Measurements from ENCODE around the gene C1orf198.

The C1orf198 gene

GRCh38 chr1:230892018-230892491 is 23.7 kb upstream of the C1orf198 start:
- H3K9me3 ChIP-seq (ENCODE audit: insufficient read depth, low read length) = no peaks in the 10 kb centered on the region
- H3K4me3 ChIP-seq (ENCODE audit: insufficient read length, low read depth) = no peak overlapping the region
- H3K4me1 ChIP-seq (ENCODE audit: insufficient read depth, insufficient read length) = peaks cover 4% of the 10 kb centered on the region
- DNase-seq (ENCODE audit: low read depth, low spot score) = no peak
- H3K36me3 ChIP-seq (ENCODE audit: insufficient read depth, insufficient read length, low read length) = no peaks in the 10 kb centered on the region
- TF ChIP-seq ZNF274 (IDR thresholded peaks at IDR 0.05; ENCODE audit: low read depth, low read length) = no peak
- TF ChIP-seq SUZ12 (IDR thresholded peaks at IDR 0.05; ENCODE audit: extremely low read depth, insufficient read depth, insufficient read length) = no peak
- TF ChIP-seq YY1 (IDR thresholded peaks at IDR 0.05; ENCODE audit: insufficient read depth, insufficient read length) = no peak
- no peaks in the 10 kb centered on the region for H3K27me3 ChIP-seq (ENCODE audit: insufficient read depth, insufficient read length)
- no peak overlapping the region for H3K9ac ChIP-seq (ENCODE audit: insufficient read length, low read depth)

- no peak overlapping the region for H3K4me3 ChIP-seq (ENCODE audit: insufficient read length, low read depth)
- H3K9me3 ChIP-seq (ENCODE audit: insufficient read depth, low read length) = no peaks in the 10 kb centered on the region
- H3K4me1 ChIP-seq (ENCODE audit: insufficient read depth, insufficient read length) = peaks cover 4% of the 10 kb centered on the region
- DNase-seq (ENCODE audit: low read depth, low spot score) = peak; percentile 56
- no peaks in the 10 kb centered on the region for H3K36me3 ChIP-seq (ENCODE audit: insufficient read depth, insufficient read length, low read length)
- H3K27me3 ChIP-seq (ENCODE audit: insufficient read depth, insufficient read length) = no peaks in the 10 kb centered on the region
- TF ChIP-seq SUZ12 (IDR thresholded peaks at IDR 0.05; ENCODE audit: extremely low read depth, insufficient read depth, insufficient read length) = no peak
- TF ChIP-seq YY1 (IDR thresholded peaks at IDR 0.05; ENCODE audit: insufficient read depth, insufficient read length) = no peak
- TF ChIP-seq ZNF274 (IDR thresholded peaks at IDR 0.05; ENCODE audit: low read depth, low read length) = no peak
- no peak overlapping the region for H3K9ac ChIP-seq (ENCODE audit: insufficient read length, low read depth)
Measured at GRCh38 chr1:230891413-230891812, 23.1 kb upstream of the C1orf198 start.

- no peak for DNase-seq (ENCODE audit: low read depth, low spot score)
- H3K27me3 ChIP-seq (ENCODE audit: insufficient read depth, insufficient read length) = no peaks in the 10 kb centered on the region
- peaks cover 19% of the 10 kb centered on the region; the same call in 1 of the 2 replicates for H3K9me3 ChIP-seq (ENCODE audit: insufficient read depth, low read length)
- no peaks in the 10 kb centered on the region for H3K4me1 ChIP-seq (ENCODE audit: insufficient read depth, insufficient read length)
- TF ChIP-seq ZNF274 (IDR thresholded peaks at IDR 0.05; ENCODE audit: low read depth, low read length) (no peak), SUZ12 (IDR thresholded peaks at IDR 0.05; ENCODE audit: extremely low read depth, insufficient read depth, insufficient read length) (no peak), YY1 (IDR thresholded peaks at IDR 0.05; ENCODE audit: insufficient read depth, insufficient read length) (no peak)
- H3K4me3 ChIP-seq (ENCODE audit: insufficient read length, low read depth) = no peak overlapping the region
- H3K9ac ChIP-seq (ENCODE audit: insufficient read length, low read depth) = no peak overlapping the region
- H3K36me3 ChIP-seq (ENCODE audit: insufficient read depth, insufficient read length, low read length) = no peaks in the 10 kb centered on the region
Measured at GRCh38 chr1:230884646-230885045, 16.3 kb upstream of the C1orf198 start.

- H3K36me3 ChIP-seq (ENCODE audit: insufficient read depth, insufficient read length, low read length) = no peaks in the 10 kb centered on the region
- no peak overlapping the region for H3K9ac ChIP-seq (ENCODE audit: insufficient read length, low read depth)
- H3K9me3 ChIP-seq (ENCODE audit: insufficient read depth, low read length) = peaks cover 19% of the 10 kb centered on the region; the same call in 1 of the 2 replicates
- H3K27me3 ChIP-seq (ENCODE audit: insufficient read depth, insufficient read length) = no peaks in the 10 kb centered on the region
- no peaks in the 10 kb centered on the region for H3K4me1 ChIP-seq (ENCODE audit: insufficient read depth, insufficient read length)
- no peak for DNase-seq (ENCODE audit: low read depth, low spot score)
- no peak overlapping the region for H3K4me3 ChIP-seq (ENCODE audit: insufficient read length, low read depth)
- TF ChIP-seq ZNF274 (IDR thresholded peaks at IDR 0.05; ENCODE audit: low read depth, low read length) (no peak), SUZ12 (IDR thresholded peaks at IDR 0.05; ENCODE audit: extremely low read depth, insufficient read depth, insufficient read length) (no peak), YY1 (IDR thresholded peaks at IDR 0.05; ENCODE audit: insufficient read depth, insufficient read length) (no peak)
Measured at GRCh38 chr1:230883967-230884366, 15.6 kb upstream of the C1orf198 start.

GRCh38 chr1:230879778-230880177 is 11.5 kb upstream of the C1orf198 start:
- no peaks in the 10 kb centered on the region for H3K27me3 ChIP-seq (ENCODE audit: insufficient read depth, insufficient read length)
- H3K4me3 ChIP-seq (ENCODE audit: insufficient read length, low read depth) = no peak overlapping the region
- no peak for DNase-seq (ENCODE audit: low read depth, low spot score)
- H3K4me1 ChIP-seq (ENCODE audit: insufficient read depth, insufficient read length) = peaks cover 5% of the 10 kb centered on the region
- TF ChIP-seq SUZ12 (IDR thresholded peaks at IDR 0.05; ENCODE audit: extremely low read depth, insufficient read depth, insufficient read length) = no peak
- TF ChIP-seq YY1 (IDR thresholded peaks at IDR 0.05; ENCODE audit: insufficient read depth, insufficient read length) = no peak
- TF ChIP-seq ZNF274 (IDR thresholded peaks at IDR 0.05; ENCODE audit: low read depth, low read length) = no peak
- H3K36me3 ChIP-seq (ENCODE audit: insufficient read depth, insufficient read length, low read length) = no peaks in the 10 kb centered on the region
- no peak overlapping the region for H3K9ac ChIP-seq (ENCODE audit: insufficient read length, low read depth)
- H3K9me3 ChIP-seq (ENCODE audit: insufficient read depth, low read length) = peaks cover 8% of the 10 kb centered on the region; the same call in 1 of the 2 replicates

- no peak for DNase-seq (ENCODE audit: low read depth, low spot score)
- no peak overlapping the region for H3K4me3 ChIP-seq (ENCODE audit: insufficient read length, low read depth)
Measured at GRCh38 chr1:230878591-230878990, 10.3 kb upstream of the C1orf198 start.

GRCh38 chr1:230877924-230878590 is 9.7 kb upstream of the C1orf198 start:
- Histone ChIP-seq H3K4me3 (ENCODE audit: insufficient read length, low read depth) (no peak overlapping the region), H3K9me3 (ENCODE audit: insufficient read depth, low read length) (no peaks in the 10 kb centered on the region), H3K4me1 (ENCODE audit: insufficient read depth, insufficient read length) (peaks cover 5% of the 10 kb centered on the region), H3K36me3 (ENCODE audit: insufficient read depth, insufficient read length, low read length) (no peaks in the 10 kb centered on the region), H3K9ac (ENCODE audit: insufficient read length, low read depth) (no peak overlapping the region), H3K27me3 (ENCODE audit: insufficient read depth, insufficient read length) (no peaks in the 10 kb centered on the region)
- TF ChIP-seq YY1 (IDR thresholded peaks at IDR 0.05; ENCODE audit: insufficient read depth, insufficient read length) (no peak), ZNF274 (IDR thresholded peaks at IDR 0.05; ENCODE audit: low read depth, low read length) (no peak), SUZ12 (IDR thresholded peaks at IDR 0.05; ENCODE audit: extremely low read depth, insufficient read depth, insufficient read length) (no peak)
- no peak for DNase-seq (ENCODE audit: low read depth, low spot score)

More at GRCh38 chr1:230878591-230878990, 10.3 kb upstream of the C1orf198 start:
- Histone ChIP-seq H3K36me3 (ENCODE audit: insufficient read depth, insufficient read length, low read length) (no peaks in the 10 kb centered on the region), H3K9me3 (ENCODE audit: insufficient read depth, low read length) (no peaks in the 10 kb centered on the region), H3K4me1 (ENCODE audit: insufficient read depth, insufficient read length) (peaks cover 5% of the 10 kb centered on the region), H3K9ac (ENCODE audit: insufficient read length, low read depth) (no peak overlapping the region), H3K27me3 (ENCODE audit: insufficient read depth, insufficient read length) (no peaks in the 10 kb centered on the region)
- no peak for TF ChIP-seq ZNF274 (IDR thresholded peaks at IDR 0.05; ENCODE audit: low read depth, low read length)
- no peak for TF ChIP-seq YY1 (IDR thresholded peaks at IDR 0.05; ENCODE audit: insufficient read depth, insufficient read length)
- no peak for TF ChIP-seq SUZ12 (IDR thresholded peaks at IDR 0.05; ENCODE audit: extremely low read depth, insufficient read depth, insufficient read length)
